ENCODE measurements around the gene ANGPTL1. TPM values are rescaled to one million over a fixed set of nuclear protein-coding genes. Genes with fewer than 3 reads are reported as not detected.
A peak's percentile ranks its signal among the peaks of the same experiment; 100 is the strongest.

The ANGPTL1 gene
- polyA plus RNA-seq, 1 experiment, result 0.28 TPM

GRCh38 chr1:178912597-178912996 lies 41.7 kb upstream of the ANGPTL1 start:
- Histone ChIP-seq H3K4me3 (ENCODE audit: low read depth, low read length) (no peak overlapping the region), H3K36me3 (ENCODE audit: control insufficient read depth, insufficient read depth, low read length) (peaks cover 1% of the 10 kb centered on the region; the same call in 1 of the 2 replicates), H3K27me3 (ENCODE audit: control insufficient read depth, insufficient read depth, low read length) (no peaks in the 10 kb centered on the region)
- no peak for TF ChIP-seq CTCF (IDR thresholded peaks at IDR 0.05; ENCODE audit: insufficient read depth, low read depth, low read length)
- ChIA-PET CTCF (interaction anchor here (2.0 kb wide), 1 partner anchor 370 kb away, joined by 4 read pairs; no protein-coding TSS in a partner anchor), POLR2A (interaction anchor here (0.6 kb wide), 1 partner anchor 65 kb away, joined by 3 read pairs; no protein-coding TSS in a partner anchor)
- no peak for DNase-seq (ENCODE audit: low read depth)

GRCh38 chr1:178910023-178910422 lies 39.1 kb upstream of the ANGPTL1 start:
- TF ChIP-seq CTCF (IDR thresholded peaks at IDR 0.05; ENCODE audit: insufficient read depth, low read depth, low read length), result no peak
- Histone ChIP-seq H3K4me3 (ENCODE audit: low read depth, low read length) (no peak overlapping the region), H3K36me3 (ENCODE audit: control insufficient read depth, insufficient read depth, low read length) (no peaks in the 10 kb centered on the region; the same call in 1 of the 2 replicates), H3K27me3 (ENCODE audit: control insufficient read depth, insufficient read depth, low read length) (no peaks in the 10 kb centered on the region)
- DNase-seq (ENCODE audit: low read depth), result no peak
- POLR2A ChIA-PET, result no interaction called here
- CTCF ChIA-PET, result interaction anchor here (2.1 kb wide), 1 partner anchor 25 kb away, joined by 5 read pairs; no protein-coding TSS in a partner anchor

GRCh38 chr1:178908358-178908757 lies 37.5 kb upstream of the ANGPTL1 start:
- Histone ChIP-seq H3K27me3 (ENCODE audit: control insufficient read depth, insufficient read depth, low read length) (no peaks in the 10 kb centered on the region), H3K4me3 (ENCODE audit: low read depth, low read length) (no peak overlapping the region), H3K36me3 (ENCODE audit: control insufficient read depth, insufficient read depth, low read length) (no peaks in the 10 kb centered on the region; the same call in 1 of the 2 replicates)
- peak; percentile 48 for DNase-seq (ENCODE audit: low read depth)
- no peak for TF ChIP-seq CTCF (IDR thresholded peaks at IDR 0.05; ENCODE audit: insufficient read depth, low read depth, low read length)
- ChIA-PET CTCF (no interaction called here), POLR2A (no interaction called here)

GRCh38 chr1:178901482-178902125 lies 30.7 kb upstream of the ANGPTL1 start:
- CTCF ChIA-PET, result interaction anchor here (0.8 to 1.2 kb wide), 2 partner anchors 9 to 14 kb away, joined by 3 to 4 read pairs; no protein-coding TSS in a partner anchor

GRCh38 chr1:178899402-178899801 lies 28.5 kb upstream of the ANGPTL1 start:
- ChIA-PET CTCF (no interaction called here), POLR2A (no interaction called here)
- H3K36me3 ChIP-seq (ENCODE audit: control insufficient read depth, insufficient read depth, low read length), result no peaks in the 10 kb centered on the region
- no peak for TF ChIP-seq CTCF (IDR thresholded peaks at IDR 0.05; ENCODE audit: insufficient read depth, low read depth, low read length)
- no peak for DNase-seq (ENCODE audit: low read depth)
- H3K4me3 ChIP-seq (ENCODE audit: low read depth, low read length), result no peak overlapping the region
- H3K27me3 ChIP-seq (ENCODE audit: control insufficient read depth, insufficient read depth, low read length), result no peaks in the 10 kb centered on the region

More at GRCh38 chr1:178901482-178902125, 30.7 kb upstream of the ANGPTL1 start:
- no peak for TF ChIP-seq CTCF (IDR thresholded peaks at IDR 0.05; ENCODE audit: insufficient read depth, low read depth, low read length)
- no peak overlapping the region for H3K4me3 ChIP-seq (ENCODE audit: low read depth, low read length)
- no peaks in the 10 kb centered on the region for H3K36me3 ChIP-seq (ENCODE audit: control insufficient read depth, insufficient read depth, low read length)
- H3K27me3 ChIP-seq (ENCODE audit: control insufficient read depth, insufficient read depth, low read length), result no peaks in the 10 kb centered on the region
- POLR2A ChIA-PET, result no interaction called here
- DNase-seq (ENCODE audit: low read depth), result no peak

All from BJ (cell line).